GM12864 (cell line): ENCODE data around the gene EBLN2.

ENCODE experiments used
- DNase-seq: peaks from one replicate; pipeline ENCODE4 v3.0.0-alpha.2; 2011; ENCODE audit warnings: low read depth
- H3K4me3 ChIP-seq: 2 replicates; pipeline ENCODE4 v1.5.1; 2011; ENCODE audit warnings: mild to moderate bottlenecking, low read depth, low read length, control low read depth
- TF ChIP-seq, protein P1 (sequence below): IDR thresholded peaks from 2 replicates; pipeline ENCODE4 v1.5.1; 2011; ENCODE audit warnings: low read depth, mild to moderate bottlenecking, moderate library complexity, low read length, control low read depth, inconsistent platforms; ENCODE audit errors: missing control alignments

The EBLN2 gene

DNA sequence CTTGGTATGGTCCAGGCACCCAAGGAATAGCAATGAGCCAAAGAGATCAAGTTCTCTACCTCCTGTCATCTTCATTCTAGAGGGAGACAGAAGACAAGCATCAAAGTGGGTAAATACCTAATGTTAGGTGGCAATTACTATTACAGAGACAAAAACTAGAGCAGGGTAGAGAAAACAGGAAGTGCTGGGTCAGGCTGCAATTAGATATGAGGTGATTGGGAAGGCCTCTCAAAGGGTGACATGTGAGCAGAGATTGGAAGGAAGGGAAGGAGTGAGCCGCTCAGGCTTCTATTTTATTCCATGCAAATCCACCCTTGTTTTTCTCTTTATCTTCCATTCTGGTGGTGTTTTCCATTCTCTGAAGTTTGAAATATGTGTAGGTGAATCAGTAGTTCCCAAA is 37.4 kb downstream of the EBLN2 start:
- no peak for DNase-seq
- TF ChIP-seq, protein P1, sequence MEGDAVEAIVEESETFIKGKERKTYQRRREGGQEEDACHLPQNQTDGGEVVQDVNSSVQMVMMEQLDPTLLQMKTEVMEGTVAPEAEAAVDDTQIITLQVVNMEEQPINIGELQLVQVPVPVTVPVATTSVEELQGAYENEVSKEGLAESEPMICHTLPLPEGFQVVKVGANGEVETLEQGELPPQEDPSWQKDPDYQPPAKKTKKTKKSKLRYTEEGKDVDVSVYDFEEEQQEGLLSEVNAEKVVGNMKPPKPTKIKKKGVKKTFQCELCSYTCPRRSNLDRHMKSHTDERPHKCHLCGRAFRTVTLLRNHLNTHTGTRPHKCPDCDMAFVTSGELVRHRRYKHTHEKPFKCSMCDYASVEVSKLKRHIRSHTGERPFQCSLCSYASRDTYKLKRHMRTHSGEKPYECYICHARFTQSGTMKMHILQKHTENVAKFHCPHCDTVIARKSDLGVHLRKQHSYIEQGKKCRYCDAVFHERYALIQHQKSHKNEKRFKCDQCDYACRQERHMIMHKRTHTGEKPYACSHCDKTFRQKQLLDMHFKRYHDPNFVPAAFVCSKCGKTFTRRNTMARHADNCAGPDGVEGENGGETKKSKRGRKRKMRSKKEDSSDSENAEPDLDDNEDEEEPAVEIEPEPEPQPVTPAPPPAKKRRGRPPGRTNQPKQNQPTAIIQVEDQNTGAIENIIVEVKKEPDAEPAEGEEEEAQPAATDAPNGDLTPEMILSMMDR: no peak
- H3K4me3 ChIP-seq: no peak overlapping the region

DNA sequence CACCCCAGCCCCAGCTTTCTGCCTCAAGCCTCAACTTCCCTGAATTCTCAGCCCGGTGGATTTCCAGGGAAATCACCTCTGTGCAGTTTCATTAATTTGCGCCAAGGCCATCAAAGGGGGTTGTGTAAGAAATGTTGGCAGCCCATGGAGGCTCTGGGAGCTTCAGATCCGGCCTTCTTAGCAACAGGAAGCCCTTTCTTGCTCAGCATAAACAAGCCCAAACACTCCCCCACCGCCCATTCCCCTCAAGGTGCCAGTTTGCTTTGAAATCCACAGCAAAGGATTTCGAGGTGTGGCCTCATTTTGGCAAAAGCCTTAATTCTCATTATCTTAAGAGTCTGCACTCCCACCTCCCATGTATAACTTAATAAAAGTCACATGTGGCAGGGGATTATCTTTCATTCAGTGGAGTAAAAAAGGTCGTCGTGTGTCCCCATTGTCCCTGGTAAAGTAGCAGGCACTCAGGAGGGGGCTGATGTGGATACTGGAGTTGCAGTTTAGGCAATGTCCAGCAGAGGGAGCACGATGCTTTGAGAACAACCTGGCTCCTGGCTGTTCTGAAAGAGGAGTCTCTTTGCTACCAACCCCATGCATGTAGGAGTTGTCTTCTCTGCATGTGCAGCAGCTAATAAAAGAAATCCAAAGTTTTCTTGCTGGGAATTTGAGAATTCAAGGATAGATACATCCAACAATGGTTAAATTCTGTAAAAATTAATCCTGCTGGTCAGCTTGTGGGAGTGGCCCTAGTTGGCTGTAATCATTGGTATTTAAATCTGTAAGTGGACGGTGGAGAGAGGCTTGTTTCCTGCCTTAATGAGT is 39.5 kb downstream of the EBLN2 start:
- TF ChIP-seq, protein P1: peak; percentile 95
- peak; percentile 45 for DNase-seq
- no peak overlapping the region for H3K4me3 ChIP-seq

DNA sequence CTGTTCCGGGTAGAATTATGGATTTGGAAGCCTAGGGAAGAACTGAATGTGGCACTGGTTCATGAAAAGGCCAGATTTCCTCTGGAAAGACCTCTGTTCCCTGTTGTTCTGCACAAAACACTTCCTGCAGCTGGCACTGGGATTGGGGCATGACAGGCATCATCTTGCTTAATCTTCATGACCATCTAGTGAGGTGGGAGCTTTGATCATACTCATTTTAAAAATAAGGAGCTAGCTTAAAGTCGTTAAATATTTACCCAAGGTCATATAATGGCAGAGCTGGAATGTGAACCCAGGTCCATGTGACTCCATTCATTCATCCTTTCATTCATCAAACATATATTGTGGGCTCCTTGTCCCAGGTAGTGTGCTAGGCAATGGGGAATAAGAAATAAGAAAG is 40.4 kb downstream of the EBLN2 start:
- TF ChIP-seq, protein P1: no peak
- no peak overlapping the region for H3K4me3 ChIP-seq
- DNase-seq: no peak

DNA sequence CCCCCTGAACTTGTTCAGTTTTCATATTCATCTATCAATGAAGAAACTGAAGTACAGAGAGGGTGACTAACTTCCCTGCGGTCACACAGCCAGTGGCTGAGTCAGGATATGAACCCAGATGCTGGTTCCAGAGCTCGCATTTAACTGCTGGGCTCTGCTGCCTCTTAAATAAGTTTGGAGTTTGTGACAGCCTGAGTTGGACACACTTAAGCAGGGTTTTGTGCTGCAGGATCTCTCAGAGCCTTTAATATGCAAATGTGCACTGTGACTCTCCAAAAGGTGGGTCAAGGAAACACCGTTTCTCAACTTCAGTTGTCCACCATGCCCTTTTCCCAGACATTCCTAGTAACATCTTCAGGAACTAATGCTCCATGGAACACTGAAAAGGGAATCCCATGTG is 45.8 kb downstream of the EBLN2 start:
- TF ChIP-seq, protein P1: no peak
- DNase-seq: no peak
- H3K4me3 ChIP-seq: no peak overlapping the region

DNA sequence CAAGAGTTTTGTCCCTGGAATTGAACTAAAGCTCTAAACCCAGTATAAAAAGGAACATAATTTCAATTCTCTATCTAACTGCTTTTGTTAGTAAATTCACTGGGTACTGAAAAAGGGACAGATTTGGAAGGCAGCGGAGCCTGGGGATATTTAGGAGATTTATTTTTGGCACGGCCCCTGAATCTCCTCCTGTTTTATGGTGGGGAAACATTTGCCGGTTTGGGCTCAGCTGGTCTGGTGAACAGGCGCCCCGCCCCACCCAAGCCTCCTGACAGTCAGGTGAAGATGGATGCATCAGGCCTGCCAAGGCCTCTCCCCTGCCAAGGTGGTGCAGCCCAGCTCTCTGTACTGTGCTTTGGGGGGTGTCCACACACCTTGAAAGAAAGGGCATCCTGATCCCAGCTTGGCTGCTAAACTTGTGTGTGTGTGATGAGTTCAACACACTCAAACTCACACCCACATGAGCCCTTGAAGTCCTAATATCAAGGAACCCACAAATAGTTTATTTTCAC is 46.3 kb downstream of the EBLN2 start:
- TF ChIP-seq, protein P1: no peak
- DNase-seq: no peak
- no peak overlapping the region for H3K4me3 ChIP-seq

DNA sequence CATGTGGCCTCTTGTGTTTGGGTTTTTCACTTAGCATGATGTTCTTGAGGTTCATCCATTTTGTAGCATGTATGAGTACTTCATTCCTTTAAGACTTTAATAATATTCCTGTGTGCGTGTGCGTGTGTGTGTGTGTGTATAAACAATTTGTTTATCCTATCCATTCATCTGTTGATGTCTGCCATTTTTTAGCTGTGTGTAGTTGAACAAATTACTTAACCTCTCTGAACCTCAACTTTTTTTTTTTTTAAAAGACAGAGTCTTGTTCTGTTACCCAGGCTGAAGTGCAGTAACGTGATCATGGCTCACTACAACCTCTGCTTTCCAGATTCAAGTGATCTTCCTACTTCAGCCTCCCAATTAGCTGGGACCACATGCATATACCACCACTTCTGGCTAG is 47.3 kb downstream of the EBLN2 start:
- TF ChIP-seq, protein P1: no peak
- no peak for DNase-seq
- no peak overlapping the region for H3K4me3 ChIP-seq

DNA sequence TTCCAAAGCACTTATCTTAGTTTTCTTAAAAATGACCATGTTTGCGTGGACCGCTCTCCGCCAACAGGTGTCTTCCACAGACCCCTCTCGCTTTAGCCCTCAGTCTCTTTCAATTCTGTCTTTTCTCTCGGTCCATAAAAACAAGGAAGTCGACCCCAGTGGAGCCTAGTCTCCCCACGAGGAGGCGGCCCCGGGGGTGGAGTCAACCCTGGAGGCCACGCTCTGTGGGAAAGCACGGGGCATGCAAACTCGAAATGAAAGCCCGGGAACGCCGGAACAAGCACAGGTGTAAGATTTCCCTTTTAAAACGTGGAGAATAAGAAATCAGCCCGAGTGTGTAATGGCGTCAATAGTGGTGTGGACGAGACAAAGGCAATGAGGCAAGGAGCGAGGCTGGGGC is 49.1 kb downstream of the EBLN2 start:
- TF ChIP-seq, protein P1: no peak
- H3K4me3 ChIP-seq: no peak overlapping the region
- DNase-seq: no peak
